ENCODE results near the gene FBXW8. TPM values are rescaled to one million over a fixed set of nuclear protein-coding genes. Genes with fewer than 3 reads are reported as not detected.

The FBXW8 gene
- total RNA-seq, 1 donor from 2014 or later = 10.4 TPM

- no peak for DNase-seq (ENCODE audit: low spot score)
- intact Hi-C loops (cut with DNase I) = no loop called here
Measured at GRCh38 chr12:117076410-117077372, 165.9 kb downstream of the FBXW8 start.

- no peak for DNase-seq (ENCODE audit: low spot score)
- intact Hi-C loops (cut with DNase I) = no loop called here
Measured at GRCh38 chr12:117079487-117079886, 168.7 kb downstream of the FBXW8 start.

- intact Hi-C loops (cut with DNase I) = no loop called here
- DNase-seq (ENCODE audit: low spot score) = no peak
Measured at GRCh38 chr12:117080661-117081144, 170.0 kb downstream of the FBXW8 start.

Other genes with a start within 250 kb of the FBXW8 start
- 10.5 TPM for gene SPRING1, start 172.9 kb upstream of the FBXW8 start, total RNA-seq
- 0.78 TPM for gene RNFT2, start 172.6 kb upstream of the FBXW8 start, total RNA-seq
- 0.59 TPM for gene HRK, start 29.5 kb upstream of the FBXW8 start, total RNA-seq
- gene TESC, start 188.5 kb downstream of the FBXW8 start, total RNA-seq = 23.7 TPM